Measurements from ENCODE around the gene ZFYVE28. TPM values are rescaled to one million over a fixed set of nuclear protein-coding genes. Genes with fewer than 3 reads are reported as not detected.

ZFYVE28 gene
- total RNA-seq, 1 donor from 2014 or later: 0.44 TPM

DNA sequence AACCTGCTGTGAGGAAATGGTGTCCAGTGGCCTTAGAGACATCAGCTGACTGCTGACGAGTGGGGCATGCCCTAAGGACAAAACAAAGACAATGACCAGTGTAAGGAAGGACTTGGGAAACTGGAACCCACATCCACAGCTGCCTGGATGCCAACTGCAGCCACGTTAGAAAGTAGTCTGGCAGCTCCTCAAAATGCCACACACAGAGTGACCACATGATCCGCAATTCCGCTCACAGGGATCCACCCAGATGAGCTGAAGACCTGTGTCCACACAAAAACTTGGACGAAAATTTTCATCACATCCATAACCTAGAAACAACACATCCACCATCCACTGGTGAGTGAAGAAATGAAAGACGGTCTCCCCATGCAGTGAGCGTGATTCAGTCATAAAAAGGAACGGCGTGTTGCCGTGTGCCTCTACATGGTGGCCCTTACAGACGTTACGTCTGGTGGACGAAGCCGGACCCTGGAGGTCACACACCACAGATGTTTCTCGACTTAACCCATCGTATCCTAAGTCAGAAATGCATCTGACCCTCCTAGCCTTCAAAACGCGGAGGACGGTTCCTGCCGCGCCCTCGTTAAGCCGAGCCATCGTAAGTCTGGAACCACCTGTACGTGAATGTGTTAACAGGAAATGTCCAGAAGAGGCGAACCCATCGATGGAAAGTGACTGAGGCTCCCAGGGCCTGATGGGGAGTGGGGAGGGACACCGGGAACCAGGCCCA lies 115.9 kb downstream of the ZFYVE28 start:
- TF ChIP-seq, protein P1, sequence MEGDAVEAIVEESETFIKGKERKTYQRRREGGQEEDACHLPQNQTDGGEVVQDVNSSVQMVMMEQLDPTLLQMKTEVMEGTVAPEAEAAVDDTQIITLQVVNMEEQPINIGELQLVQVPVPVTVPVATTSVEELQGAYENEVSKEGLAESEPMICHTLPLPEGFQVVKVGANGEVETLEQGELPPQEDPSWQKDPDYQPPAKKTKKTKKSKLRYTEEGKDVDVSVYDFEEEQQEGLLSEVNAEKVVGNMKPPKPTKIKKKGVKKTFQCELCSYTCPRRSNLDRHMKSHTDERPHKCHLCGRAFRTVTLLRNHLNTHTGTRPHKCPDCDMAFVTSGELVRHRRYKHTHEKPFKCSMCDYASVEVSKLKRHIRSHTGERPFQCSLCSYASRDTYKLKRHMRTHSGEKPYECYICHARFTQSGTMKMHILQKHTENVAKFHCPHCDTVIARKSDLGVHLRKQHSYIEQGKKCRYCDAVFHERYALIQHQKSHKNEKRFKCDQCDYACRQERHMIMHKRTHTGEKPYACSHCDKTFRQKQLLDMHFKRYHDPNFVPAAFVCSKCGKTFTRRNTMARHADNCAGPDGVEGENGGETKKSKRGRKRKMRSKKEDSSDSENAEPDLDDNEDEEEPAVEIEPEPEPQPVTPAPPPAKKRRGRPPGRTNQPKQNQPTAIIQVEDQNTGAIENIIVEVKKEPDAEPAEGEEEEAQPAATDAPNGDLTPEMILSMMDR (IDR thresholded peaks at IDR 0.05; ENCODE audit: unreplicated experiment): no peak
- no peaks in the 10 kb centered on the region for H3K9me3 Mint-ChIP-seq (ENCODE audit: unreplicated experiment)
- peaks cover 9% of the 10 kb centered on the region for H3K27me3 Mint-ChIP-seq (ENCODE audit: unreplicated experiment)
- H3K36me3 Mint-ChIP-seq (ENCODE audit: low read depth, unreplicated experiment): peaks cover 14% of the 10 kb centered on the region
- no peaks in the 10 kb centered on the region for H3K4me1 Mint-ChIP-seq (ENCODE audit: unreplicated experiment)
- DNase-seq (ENCODE audit: low spot score): no peak
- no peak overlapping the region for H3K27ac Mint-ChIP-seq (ENCODE audit: unreplicated experiment)
- H3K4me3 Mint-ChIP-seq (ENCODE audit: unreplicated experiment): peak overlapping the region; percentile 57

DNA sequence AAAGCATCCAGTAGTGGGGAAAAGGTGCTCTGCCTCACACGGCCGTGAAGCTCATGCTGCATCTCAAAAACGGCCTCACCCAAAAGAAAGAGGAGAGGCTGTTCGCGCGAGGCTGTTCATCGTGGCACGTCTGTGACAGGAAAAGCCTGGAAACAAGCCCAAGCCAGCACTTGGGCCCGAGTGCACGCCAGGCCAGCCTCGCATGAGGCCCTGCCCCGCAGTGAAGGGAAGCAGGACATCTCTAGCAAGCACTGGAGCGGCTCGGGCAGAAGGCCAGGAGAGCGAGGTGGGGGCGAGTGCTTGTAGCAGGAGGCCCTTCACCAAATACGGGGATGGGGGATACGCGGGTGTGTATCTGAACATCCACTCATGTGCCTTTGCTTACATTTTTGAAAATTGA lies 116.6 kb downstream of the ZFYVE28 start:
- DNase-seq (ENCODE audit: low spot score): no peak
- Mint-ChIP-seq H3K27ac (ENCODE audit: unreplicated experiment) (no peak overlapping the region), H3K27me3 (ENCODE audit: unreplicated experiment) (peaks cover 10% of the 10 kb centered on the region), H3K36me3 (ENCODE audit: low read depth, unreplicated experiment) (peaks cover 14% of the 10 kb centered on the region), H3K9me3 (ENCODE audit: unreplicated experiment) (no peaks in the 10 kb centered on the region), H3K4me1 (ENCODE audit: unreplicated experiment) (no peaks in the 10 kb centered on the region), H3K4me3 (ENCODE audit: unreplicated experiment) (no peak overlapping the region)
- TF ChIP-seq, protein P1 (IDR thresholded peaks at IDR 0.05; ENCODE audit: unreplicated experiment): no peak

DNA sequence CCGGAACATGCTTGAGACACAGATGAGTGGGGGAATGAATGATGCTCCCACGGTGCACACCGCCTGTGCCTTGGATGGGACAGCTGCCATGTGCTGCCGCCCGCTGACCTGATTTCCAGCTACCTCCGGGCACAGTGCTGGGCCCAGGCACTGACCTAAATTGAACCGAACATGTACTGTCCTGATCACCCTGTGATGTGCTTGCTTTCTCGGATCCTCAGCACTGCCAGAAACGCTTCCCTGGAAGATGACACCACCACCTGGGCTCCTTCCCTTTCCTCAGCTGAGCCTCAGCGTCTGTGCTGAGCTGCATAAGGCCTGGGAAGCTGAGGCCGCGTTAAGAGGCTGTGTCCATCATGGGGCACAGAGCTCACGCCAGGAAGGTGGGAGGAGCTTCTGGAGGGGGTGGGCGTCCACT lies 117.2 kb downstream of the ZFYVE28 start:
- TF ChIP-seq, protein P1 (IDR thresholded peaks at IDR 0.05; ENCODE audit: unreplicated experiment): no peak
- H3K4me3 Mint-ChIP-seq (ENCODE audit: unreplicated experiment): no peak overlapping the region
- peaks cover 14% of the 10 kb centered on the region for H3K36me3 Mint-ChIP-seq (ENCODE audit: low read depth, unreplicated experiment)
- no peak for DNase-seq (ENCODE audit: low spot score)
- no peaks in the 10 kb centered on the region for H3K9me3 Mint-ChIP-seq (ENCODE audit: unreplicated experiment)
- H3K27me3 Mint-ChIP-seq (ENCODE audit: unreplicated experiment): peaks cover 10% of the 10 kb centered on the region
- no peak overlapping the region for H3K27ac Mint-ChIP-seq (ENCODE audit: unreplicated experiment)
- no peaks in the 10 kb centered on the region for H3K4me1 Mint-ChIP-seq (ENCODE audit: unreplicated experiment)

DNA sequence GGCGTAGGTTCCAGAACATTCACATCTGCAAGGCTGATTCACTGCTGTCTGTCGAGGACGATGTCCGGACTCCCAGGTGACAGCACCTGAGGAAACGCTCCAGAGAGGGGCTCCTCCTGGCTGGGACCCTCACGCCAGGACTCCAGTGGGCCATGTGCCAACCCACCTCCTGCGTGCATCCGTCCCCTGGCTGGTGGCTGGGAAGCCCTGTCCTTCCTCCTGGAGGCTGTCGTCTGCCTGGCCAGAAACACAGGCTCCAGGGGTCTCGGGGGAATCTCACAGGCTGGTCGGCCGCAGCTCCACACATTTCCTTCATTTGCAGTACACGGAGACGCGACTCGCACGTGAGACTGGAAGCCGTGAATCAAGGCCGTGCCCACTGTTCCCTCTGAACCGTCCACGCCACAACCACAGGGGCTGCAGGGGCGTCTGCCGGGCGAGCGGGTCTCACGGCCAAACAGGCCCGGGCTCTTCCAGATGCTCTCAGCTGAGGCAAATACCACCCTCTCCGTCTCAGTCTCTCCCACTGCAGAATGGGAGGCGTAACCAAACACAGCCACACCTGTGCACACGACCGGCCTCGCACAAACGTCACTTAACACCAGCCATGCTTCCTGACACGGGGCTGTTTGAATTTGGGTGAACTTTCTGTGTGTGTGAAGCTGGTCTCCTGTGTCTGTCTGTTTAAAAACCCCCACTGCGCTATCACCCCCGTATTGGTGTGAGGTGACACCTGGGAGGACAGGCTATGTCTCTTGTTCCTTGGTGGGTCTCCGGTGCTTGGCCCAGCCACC lies 117.8 kb downstream of the ZFYVE28 start:
- H3K27me3 Mint-ChIP-seq (ENCODE audit: unreplicated experiment): peaks cover 10% of the 10 kb centered on the region
- no peak overlapping the region for H3K4me3 Mint-ChIP-seq (ENCODE audit: unreplicated experiment)
- no peaks in the 10 kb centered on the region for H3K9me3 Mint-ChIP-seq (ENCODE audit: unreplicated experiment)
- peaks cover 14% of the 10 kb centered on the region for H3K36me3 Mint-ChIP-seq (ENCODE audit: low read depth, unreplicated experiment)
- no peak overlapping the region for H3K27ac Mint-ChIP-seq (ENCODE audit: unreplicated experiment)
- H3K4me1 Mint-ChIP-seq (ENCODE audit: unreplicated experiment): peaks cover 1% of the 10 kb centered on the region
- TF ChIP-seq, protein P1 (IDR thresholded peaks at IDR 0.05; ENCODE audit: unreplicated experiment): no peak
- DNase-seq (ENCODE audit: low spot score): no peak

DNA sequence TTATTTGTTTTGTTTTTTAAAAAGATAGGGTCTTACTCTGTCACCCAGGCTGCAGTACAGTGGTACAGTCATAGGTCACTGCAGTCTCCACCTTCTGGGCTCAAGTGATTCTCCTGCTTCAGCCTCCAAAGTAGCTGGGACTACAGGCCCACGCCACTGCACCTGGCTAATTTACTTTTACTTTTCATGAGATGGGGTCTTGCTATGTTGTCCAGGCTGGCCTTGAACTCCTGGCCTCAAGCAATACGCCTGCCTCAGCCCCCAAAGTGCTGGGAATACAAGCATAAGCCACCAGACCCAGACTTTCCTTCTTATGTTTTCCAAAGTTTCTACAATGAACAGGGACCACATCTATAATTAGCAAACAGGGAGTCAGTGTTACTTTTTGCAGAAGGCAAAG lies 118.7 kb downstream of the ZFYVE28 start:
- no peak overlapping the region for H3K27ac Mint-ChIP-seq (ENCODE audit: unreplicated experiment)
- H3K4me1 Mint-ChIP-seq (ENCODE audit: unreplicated experiment): peaks cover 5% of the 10 kb centered on the region
- H3K4me3 Mint-ChIP-seq (ENCODE audit: unreplicated experiment): no peak overlapping the region
- DNase-seq (ENCODE audit: low spot score): no peak
- peaks cover 10% of the 10 kb centered on the region for H3K27me3 Mint-ChIP-seq (ENCODE audit: unreplicated experiment)
- no peaks in the 10 kb centered on the region for H3K9me3 Mint-ChIP-seq (ENCODE audit: unreplicated experiment)
- TF ChIP-seq, protein P1 (IDR thresholded peaks at IDR 0.05; ENCODE audit: unreplicated experiment): no peak
- peaks cover 14% of the 10 kb centered on the region for H3K36me3 Mint-ChIP-seq (ENCODE audit: low read depth, unreplicated experiment)

Measured in endothelial cell (in vitro differentiated cells).